T1000 (cell line): ENCODE measurements around the gene PGLYRP2.

Source experiments
- DNase-seq: peaks from one replicate; lab custom pipeline; 2025; ENCODE audit warnings: mixed read lengths; lab: John Stamatoyannopoulos, UW

PGLYRP2 gene

DNA sequence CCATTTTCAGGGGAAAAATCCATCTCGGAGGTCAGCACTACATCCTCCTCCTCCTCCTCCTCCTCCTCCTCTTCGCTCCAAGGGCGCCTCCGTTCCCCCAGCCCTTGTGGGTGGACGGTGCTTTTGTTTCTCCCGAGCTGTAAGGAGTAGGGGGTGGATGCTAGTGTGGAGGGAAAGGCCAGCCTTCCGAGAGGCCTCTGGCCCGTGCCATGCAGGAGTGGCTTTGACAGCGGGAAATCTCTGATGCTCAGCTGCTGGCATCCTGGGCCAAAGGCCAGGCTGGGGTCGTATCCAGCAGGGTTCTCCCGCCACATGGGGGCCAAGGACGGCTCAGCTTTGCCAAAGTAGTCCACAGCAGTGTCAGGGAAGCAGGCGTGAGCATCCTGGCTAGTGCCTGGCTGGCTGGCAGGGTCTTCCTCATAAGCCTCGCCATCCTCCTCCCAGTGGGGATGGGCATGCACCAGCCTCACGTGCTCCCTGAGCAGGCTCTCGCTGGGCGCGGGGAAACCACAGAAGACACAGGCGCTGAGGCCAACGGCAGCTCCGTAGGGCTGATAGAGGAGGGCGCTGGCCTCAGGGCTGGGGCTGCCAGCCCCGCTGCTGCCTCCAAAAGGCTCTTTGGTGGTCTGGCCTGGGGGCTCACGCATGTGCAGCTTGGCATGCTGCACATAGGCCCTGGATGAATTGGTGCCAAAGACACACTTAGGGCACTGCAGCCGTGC is 40.1 kb downstream of the PGLYRP2 start:
- no peak for DNase-seq

DNA sequence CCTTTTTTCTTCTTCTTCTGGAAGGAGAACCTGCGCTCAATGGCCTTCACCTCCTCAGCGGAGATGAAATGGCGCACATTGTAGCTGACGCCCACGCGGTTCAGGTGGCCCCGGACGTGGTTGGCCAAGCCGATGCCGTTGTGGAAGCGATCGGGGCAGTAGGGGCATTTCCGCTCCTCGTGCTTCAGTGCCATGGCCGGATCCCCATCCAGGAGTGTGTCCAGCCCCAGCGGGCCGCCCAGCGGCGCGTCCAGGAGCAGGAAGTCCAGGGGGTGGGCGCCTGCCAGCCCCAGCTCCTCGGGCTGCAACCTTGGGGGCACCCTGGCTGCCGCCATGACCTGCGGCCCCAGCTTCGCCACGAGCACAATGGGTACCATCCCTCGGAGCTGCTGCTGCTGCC is 40.7 kb downstream of the PGLYRP2 start:
- DNase-seq, result no peak

DNA sequence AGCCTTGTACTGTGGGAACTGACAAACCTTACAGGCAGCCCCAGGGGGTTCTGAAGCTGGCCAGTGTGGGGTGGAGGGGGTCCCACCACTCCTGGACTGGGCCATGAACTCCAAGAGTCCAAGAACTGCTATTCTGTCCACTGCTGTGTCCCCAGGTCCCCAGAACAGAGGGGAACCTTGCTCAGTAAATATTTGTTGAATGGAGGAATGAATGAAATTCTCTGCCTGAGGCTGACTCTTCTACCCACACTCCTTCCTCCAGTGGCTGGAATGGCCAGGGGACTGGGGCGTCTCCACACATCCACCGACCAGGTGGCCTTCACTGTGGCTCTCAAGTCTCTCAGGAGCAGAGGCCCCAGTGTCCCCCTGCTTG is 41.2 kb downstream of the PGLYRP2 start:
- DNase-seq, result no peak

DNA sequence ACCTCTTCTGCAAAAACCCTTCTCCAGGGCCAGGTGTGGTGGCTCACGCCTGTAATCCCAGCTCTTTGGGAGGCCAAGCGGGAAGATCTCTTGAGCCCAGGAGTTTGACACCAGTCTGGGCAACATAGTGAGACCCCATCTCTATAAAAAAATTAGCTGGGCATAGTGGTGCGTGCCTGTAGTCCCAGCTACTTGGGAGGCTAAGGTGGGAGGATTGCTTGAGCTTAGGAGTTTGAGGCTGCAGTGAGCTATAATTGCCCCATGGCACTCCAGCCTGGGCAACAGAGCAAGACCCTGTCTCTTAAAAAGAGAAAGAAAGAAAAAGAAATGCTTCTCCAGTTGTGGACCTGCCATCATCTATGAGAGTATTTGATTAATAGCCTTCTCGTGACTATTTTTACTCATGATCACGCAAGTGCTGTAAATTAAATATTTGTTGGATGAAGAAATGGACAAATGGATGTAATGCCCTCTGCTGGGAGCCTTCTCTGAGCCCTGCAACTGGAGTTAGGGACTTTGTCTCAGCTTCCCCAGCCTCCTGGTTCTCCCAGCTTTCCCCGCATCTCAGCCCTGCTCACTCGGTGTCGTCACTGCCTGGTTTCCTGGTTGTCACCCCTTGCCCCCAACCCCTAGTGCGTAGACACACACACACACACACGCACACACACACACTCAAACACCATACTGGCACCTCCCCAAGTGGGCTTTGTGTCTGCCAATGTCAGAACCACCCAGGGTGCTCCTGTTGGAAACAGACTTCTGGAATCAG is 41.8 kb downstream of the PGLYRP2 start:
- no peak for DNase-seq

DNA sequence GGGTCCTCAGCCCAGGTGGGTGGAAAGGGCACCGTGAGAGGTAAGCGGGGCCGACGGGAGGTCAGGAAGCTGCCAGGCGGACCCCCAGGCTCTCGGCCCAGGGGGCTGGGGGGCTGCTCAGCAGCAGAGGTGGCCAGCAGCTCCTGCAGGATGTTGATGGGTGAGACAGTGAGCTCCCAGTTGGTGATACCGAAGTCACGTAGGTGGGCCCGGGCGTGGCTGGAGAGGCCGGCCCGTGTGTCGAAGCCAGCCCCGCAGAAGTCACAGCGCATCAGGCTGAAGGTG is 42.5 kb downstream of the PGLYRP2 start:
- no peak for DNase-seq

DNA sequence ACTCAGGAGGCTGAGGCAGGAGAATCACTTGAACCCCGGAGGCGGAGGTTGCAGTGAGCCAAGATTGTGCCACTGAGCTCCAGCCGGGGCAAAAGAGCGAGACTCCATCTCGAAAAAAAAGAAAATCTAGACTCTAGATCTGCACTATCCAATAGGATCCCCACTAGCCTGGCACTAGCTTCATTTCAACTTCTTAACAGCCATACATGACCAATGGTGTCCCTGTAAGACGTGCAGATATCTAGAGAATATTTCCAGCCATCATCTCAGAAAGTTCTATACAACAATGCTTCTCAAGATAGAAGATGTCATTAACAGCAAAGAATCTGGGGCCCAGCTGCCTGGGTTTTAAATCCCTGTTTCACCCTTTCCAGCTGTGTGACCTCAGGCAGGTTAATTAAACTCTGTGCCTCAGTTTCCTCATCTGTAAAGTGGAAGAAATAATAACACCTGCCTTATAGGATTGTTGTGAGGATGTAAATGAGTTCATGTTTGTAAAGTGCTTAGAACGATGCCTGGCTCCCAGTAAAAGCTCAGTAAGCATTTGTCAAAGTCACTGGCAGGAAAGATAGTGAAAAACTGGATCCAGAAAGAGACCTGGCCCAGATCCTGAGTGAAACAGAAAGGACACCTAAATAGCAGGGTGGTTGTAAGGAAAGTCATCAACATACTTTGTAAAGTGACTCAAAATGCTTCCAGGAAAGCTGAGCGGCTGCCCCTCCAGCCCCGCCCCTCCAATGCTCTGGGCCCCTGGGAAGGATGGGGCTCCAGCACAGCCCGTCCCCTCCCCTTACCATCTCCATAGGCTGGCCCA is 43.1 kb downstream of the PGLYRP2 start:
- no peak for DNase-seq

DNA sequence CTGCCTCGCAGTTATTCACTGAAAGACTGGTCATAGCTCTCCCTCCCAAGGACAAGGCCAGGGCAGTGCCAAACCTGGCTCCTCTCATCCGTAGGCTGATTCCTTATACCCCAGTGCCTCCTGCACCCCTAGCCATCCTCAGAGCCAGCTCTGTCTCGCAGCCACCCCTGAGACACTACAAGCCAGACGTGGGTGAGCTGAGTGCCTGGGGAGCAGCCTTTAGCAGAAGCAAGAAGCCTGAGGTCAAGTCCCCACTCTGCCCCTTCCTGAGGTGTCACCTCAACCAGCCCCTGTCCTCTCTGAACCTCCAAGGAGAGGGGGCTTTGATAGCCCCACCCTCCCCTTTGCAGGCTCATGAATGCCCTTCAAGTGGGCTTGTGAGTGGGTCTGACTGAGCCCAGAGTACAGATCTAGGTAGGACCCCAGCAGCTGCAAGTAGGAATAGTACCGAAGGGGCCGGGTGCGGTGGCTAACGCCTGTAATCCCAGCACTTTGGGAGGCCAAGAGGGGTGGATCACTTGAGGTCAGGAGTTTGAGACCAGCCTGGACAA is 45.7 kb downstream of the PGLYRP2 start:
- DNase-seq, result no peak

DNA sequence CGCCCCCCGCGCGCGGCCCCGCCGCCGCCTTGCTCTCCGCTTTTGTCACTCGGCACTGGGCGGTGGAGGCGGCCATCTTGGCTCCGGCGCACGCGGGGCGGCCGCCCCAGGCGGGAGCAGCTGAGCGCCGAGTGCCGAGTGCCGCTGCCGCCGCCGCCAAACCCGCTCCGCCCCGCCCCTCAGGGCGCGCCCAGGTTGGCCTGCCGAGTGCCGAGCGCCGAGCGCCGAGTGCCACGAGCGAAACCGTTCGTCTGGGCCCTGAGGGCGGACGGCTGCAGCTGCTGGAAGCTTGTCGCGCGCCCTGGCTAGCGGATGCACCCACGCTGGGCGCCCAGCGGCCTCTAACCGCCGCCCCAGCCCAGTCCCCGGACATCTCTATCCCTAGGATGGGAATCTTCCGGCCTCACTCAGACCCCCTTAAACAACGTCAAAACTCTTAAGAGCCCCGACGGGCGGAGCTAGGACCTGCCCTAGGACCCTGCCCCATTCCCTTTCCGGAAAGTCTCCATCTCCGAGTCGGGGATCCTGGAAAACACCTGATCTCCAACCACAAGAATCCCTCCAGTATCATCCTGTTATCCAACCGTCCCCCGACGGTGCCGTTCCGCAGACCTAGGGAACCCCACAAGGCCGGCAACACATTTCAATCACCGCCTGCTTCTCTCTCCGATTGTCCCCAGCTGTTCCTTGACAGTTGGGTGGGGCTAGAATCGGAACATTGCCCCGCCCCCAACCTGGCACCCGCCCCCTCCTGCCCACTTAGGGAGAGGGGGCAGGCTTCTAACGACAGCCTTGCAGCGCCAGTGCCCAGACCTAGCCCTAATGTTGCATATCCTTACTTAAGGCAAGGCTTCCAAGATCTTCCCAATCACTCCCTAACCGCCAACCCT is 46.4 kb downstream of the PGLYRP2 start:
- peak; percentile 88 for DNase-seq

DNA sequence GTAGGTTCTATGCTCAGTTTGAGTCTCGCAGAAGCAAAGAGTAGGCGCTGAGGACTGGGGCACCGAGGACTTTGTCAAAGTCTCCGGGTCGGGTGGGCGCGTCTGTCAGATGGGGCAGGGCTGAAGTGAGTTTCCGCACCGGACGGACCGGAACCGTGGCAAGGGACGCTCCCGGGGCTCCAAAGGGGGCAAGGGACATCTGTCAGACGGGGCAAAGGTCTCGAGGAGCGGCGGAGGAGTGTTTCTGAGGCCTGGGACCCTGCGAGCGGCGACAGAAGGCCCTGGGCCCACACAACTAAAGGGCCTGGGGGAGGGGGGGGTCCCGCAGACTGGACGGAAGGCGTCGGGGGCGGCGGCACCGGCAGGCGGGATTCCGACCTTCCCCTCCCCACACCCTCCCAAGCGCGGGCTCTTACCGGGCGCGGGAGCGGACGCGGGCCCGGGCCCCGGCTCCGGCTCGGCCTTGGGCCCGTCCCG is 47.2 kb downstream of the PGLYRP2 start:
- no peak for DNase-seq

DNA sequence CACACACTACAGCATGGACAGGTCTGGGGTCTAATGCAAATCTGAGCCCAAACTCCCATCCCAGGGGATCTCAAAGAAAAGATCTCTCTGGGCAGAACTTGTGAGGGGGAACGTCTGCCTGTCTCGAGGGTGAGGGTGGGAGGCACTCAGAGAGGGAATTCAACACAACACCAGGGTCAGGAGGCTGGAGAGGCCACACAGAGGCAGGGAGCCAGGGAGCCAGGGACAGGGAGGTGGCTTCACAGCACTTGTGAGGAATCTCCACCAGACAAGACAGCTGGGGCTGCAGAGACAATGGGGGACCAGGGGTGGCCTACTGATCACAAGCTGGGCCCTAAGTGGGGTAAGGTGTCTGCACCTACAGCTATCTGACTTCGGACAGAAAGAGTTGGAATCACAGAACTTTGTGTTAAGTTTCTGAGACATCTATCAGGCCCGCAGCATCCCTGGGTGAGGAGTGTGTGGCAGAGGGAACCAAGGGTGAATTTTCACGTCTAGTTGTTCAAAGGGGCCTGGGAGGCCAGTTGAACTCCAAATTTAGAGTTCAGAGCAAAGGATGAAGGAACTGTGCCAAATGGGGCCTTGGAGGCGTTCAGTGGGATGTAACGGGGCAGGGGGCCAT is 47.8 kb downstream of the PGLYRP2 start:
- no peak for DNase-seq

DNA sequence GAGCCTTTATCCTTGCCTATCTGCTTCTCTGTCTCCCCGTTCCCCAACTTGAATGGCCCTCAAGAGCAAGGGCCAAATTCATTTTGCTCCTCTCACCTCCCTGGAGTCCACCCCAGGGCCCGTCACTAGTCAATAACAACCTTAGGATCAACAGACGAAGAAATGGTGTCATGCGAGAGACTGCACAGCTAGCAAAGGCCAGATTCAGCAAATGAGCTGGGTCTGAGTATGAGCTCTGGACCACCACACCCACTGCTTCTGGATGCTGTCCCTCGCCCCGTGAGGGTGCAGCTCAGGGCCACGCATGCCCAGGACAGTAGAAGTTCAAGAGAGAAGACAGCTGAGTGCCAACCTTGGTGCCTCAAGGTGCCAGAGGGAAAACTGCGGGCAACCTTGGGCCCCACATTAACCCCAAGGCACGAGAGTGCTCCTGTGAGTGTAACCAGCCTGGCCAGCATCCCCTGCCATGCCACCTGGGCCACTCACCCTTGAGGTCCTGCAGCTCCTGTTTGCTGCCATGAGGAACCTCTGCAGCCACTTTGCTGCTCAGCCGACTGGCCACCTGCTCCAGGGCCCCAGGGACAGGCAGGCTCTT is 48.7 kb downstream of the PGLYRP2 start:
- no peak for DNase-seq

DNA sequence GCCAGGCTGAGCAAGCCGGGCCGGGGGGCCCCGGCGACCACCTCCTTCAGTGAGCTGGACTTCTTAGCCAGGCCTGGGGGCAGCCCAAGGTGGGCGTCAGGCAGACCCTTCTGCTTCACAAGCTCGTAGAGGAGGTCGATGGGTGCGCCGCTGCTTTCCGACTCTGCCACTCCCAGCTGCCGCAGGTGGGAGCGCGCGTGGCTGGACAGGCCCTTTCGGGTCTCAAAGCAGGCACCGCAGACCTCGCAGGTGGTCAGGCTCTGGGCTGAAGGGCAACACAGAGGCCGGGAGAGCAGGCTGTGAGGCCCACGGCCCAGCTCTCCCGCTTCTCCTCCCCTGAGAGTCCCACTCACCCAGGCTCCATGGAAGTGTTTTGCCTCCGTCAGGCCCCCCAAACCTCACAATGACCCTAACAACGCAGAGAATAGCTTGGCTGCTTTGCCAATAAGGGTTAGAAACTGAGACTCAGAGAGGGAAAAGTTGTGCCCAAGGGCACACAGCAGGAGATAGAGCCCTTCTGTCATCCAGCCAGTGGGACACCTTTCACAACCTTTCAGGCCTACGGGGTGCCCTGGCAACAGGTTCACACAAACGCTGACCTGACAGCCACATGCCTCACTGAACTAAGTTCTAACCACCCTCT is 49.4 kb downstream of the PGLYRP2 start:
- no peak for DNase-seq

DNA sequence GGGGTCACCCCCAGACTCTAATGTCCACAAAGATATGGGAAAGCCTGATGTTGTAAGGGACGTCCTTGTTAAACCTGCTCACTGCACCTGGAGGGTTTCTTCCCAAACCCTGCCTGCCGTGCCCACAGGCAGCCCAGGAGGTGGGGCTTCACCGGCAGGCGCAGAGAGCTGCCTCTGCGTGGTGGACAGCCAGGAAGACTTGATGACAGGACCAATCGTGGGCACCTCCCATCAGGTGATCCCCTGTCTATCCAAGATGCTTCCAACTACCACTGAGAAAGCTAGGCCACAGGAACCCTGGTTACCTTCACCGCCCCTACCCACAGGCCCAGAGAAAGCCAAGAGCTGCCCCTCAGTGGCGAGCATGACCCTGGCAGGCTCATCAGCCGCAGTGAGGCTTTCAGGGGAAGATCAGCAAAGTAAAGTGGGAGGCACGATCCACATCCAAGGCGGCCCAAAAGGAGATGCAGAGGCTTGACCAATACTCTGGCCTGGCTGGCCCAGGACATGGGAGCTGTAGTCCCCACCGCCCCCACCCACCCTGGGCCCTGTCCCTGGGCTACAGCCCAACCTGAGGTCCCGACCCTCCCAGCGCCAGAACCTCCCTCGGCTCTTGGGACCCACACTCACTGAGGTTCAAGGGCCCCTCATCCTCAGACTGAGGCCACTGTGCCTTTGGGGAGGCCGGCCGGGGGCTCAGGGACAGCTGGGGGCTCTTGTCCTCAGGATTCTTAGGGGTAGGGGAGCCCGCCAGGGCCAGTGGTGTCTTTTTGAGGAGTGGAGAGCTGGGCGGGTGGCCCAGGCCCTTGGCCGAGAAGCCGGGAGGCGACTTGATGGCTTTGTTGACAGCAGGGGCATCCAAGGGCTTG is 50.1 kb downstream of the PGLYRP2 start:
- DNase-seq, result no peak

DNA sequence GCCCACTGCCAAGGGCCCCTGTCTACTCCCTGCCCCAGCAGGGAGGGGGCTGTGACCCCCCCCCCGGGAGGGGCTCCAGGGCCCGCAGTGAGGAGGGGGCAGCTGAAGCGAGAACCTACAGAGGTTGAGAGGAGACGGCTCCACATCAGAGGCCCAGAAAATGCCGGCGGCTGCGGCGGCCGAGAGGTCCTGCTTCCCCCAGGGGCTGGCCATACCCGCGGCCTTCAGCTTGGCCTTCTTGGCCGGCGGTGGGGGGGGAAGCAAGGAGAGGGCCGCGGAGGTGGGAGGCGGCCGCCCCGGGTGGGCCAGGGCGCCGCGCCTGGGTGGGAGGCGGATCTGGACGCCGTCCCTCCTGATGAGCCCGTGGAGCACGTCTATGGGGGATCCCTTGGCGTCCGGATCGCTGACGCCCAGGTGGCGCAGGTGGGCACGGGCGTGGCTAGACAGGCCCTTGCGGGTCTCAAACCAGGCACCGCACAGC is 51.3 kb downstream of the PGLYRP2 start:
- DNase-seq, result no peak

DNA sequence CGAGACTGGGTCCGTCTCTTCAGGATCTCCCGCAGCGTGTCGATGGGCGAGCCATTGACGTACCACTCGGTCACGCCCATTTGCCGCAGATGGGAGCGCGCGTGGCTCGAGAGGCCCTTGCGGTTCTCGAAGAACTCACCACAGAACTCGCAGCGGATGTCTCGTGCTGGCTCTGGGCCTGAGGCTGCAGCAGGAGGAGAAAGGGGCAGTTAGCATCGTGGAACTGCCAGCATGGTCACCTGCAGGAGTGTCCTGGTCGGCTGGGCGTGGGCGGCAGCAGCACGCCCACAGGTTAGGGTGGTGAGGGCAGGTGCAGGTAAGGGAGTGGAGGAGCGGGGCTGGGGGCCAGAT is 52.0 kb downstream of the PGLYRP2 start:
- DNase-seq, result no peak

DNA sequence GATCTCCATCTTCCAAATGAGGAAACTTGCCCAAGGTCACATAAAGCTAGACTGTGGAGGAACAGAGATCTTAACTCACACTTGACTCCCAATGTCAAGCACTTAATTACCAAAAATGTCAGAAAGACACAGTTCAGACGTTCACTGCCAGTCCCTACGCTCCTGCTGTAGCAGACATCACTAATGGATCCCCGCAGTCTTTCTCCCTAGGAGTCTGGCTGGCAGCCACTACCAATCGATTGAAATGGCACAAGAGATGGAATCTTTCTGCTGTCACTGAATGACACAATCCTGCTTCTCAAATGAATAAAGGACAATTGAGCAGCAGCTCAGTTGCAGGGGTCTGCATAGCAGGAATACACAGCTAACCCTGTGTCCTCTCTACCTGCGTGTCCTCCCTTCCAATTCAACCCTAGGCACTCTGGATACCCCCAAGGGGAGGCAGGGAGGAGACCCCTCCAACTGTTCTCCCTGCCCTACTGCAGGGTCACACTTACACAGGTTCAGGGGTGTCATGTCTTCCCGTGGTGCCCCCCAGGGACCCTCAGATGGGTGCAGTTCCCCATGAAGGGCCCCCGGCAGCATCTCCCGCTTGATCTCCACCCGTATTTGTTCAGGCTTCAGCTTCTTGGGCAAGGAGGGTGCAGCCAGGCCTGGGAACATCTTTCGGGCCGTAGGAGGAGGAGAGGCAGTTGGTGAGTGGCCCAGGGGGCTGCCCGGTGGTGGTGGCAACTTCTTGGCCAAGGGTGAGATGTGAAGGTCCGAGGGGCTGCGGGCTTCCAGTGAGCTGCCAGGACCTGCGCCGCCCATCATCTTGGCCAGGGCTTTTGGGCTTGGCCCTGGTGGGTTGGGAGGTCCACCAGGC is 52.6 kb downstream of the PGLYRP2 start:
- DNase-seq, result no peak

DNA sequence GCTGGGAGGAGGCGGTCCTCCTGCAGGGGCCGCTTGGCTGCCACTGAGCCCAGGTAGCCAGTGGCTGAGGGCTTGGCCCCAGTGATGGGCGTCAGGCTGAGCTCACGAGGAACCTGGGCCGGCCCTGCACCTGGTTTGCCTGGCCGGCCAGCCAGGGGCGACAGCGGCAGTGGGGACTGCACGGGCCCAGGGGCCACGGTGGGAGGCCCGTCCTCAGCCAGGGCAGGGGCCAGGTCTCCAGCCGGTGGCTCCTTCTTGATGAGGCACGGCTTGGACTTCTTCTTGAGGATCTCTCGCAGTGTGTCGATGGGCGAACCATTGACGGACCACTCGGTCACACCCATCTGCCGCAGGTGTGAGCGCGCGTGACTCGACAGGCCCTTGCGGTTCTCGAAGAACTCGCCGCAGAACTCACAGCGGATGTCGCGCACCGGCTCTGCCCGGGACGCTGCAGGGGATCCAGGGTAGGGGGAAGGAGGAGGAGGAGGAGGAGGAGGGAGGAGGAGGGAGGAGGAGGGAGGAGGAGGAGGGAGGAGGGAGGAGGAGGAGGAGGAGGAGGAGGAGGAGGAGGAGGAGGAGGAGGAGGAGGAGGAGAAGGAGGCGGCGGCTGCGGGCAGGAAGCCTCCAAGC is 53.9 kb downstream of the PGLYRP2 start:
- DNase-seq, result no peak
